Stimulated activated naive CD4-positive, alpha-beta T cell (primary cell): ENCODE measurements around the gene BRD7.

Experiments
- DNase-seq, 6 experiments: peaks; one replicate each; lab custom pipeline; 2025; lab: John Stamatoyannopoulos, UW

Gene BRD7

GRCh38 chr16:50303605-50304466, 65.0 kb downstream of the BRD7 start:
- DNase-seq: no peak

- no peak for DNase-seq
Measured at GRCh38 chr16:50303041-50303604, 65.7 kb downstream of the BRD7 start.

- no peak for DNase-seq
Measured at GRCh38 chr16:50302472-50303005, 66.2 kb downstream of the BRD7 start.

GRCh38 chr16:50301626-50302471, 66.9 kb downstream of the BRD7 start:
- no peak for DNase-seq

GRCh38 chr16:50300942-50301625, 67.7 kb downstream of the BRD7 start:
- DNase-seq: no peak

GRCh38 chr16:50299508-50300105, 69.2 kb downstream of the BRD7 start:
- DNase-seq: no peak

- no peak for DNase-seq
Measured at GRCh38 chr16:50298591-50299507, 69.9 kb downstream of the BRD7 start.

- no peak for DNase-seq
Measured at GRCh38 chr16:50298075-50298460, 70.7 kb downstream of the BRD7 start.

GRCh38 chr16:50297301-50298074, 71.3 kb downstream of the BRD7 start:
- no peak for DNase-seq

- no peak for DNase-seq
Measured at GRCh38 chr16:50296807-50297206, 72.0 kb downstream of the BRD7 start.

GRCh38 chr16:50295541-50296132, 73.2 kb downstream of the BRD7 start:
- DNase-seq: no peak

- DNase-seq: no peak
Measured at GRCh38 chr16:50294955-50295354, 73.8 kb downstream of the BRD7 start.

GRCh38 chr16:50293994-50294855, 74.6 kb downstream of the BRD7 start:
- DNase-seq: no peak

- no peak for DNase-seq
Measured at GRCh38 chr16:50293041-50293783, 75.6 kb downstream of the BRD7 start.

- no peak for DNase-seq
Measured at GRCh38 chr16:50292566-50292948, 76.2 kb downstream of the BRD7 start.

GRCh38 chr16:50291719-50292565, 76.8 kb downstream of the BRD7 start:
- no peak for DNase-seq

- DNase-seq: no peak
Measured at GRCh38 chr16:50290856-50291255, 77.9 kb downstream of the BRD7 start.
